Mesothelial cell of epicardium (in vitro differentiated cells): ENCODE results near the gene HSD11B2. TPM values are rescaled to one million over a fixed set of nuclear protein-coding genes. Genes with fewer than 3 reads are reported as not detected.

Experiments
- DNase-seq, 2 experiments: peaks; one replicate each; pipeline ENCODE4 v3.0.0; 2021; ENCODE audit warnings: low spot score in 2 of 2; ENCODE audit not compliant: unreplicated experiment in 2 of 2
- H3K27ac Mint-ChIP-seq: 2 replicates; pipeline ENCODE4 v1.8.0; 2021; ENCODE audit warnings: mixed read lengths
- H3K27me3 Mint-ChIP-seq: 2 replicates; pipeline ENCODE4 v1.8.0; 2021; ENCODE audit warnings: low read depth, mixed read lengths
- H3K36me3 Mint-ChIP-seq: 2 replicates; pipeline ENCODE4 v1.8.0; 2021; ENCODE audit warnings: mixed read lengths
- H3K4me1 Mint-ChIP-seq: 2 replicates; pipeline ENCODE4 v1.8.0; 2021; ENCODE audit warnings: mixed read lengths
- H3K4me3 Mint-ChIP-seq: 2 replicates; pipeline ENCODE4 v1.8.0; 2021; ENCODE audit warnings: mild to moderate bottlenecking, moderate library complexity, mixed read lengths
- H3K9me3 Mint-ChIP-seq: 2 replicates; pipeline ENCODE4 v1.8.0; 2021; ENCODE audit warnings: mixed read lengths
- total RNA-seq: library from RNA; stranded (reverse); gene quantifications from 3 replicates; pipeline ENCODE4 v1.2.1, GENCODE V29; 2021
- TF ChIP-seq, protein P1 (sequence below): fragments of 200-600 bp; sonication (generic); IDR thresholded peaks from one replicate; pipeline ENCODE4 v1.5.0; 2021; ENCODE audit warnings: antibody characterized with exemption; ENCODE audit not compliant: unreplicated experiment

Gene HSD11B2
- total RNA-seq = 3.0 to 4.1 TPM (median 3.7 TPM) in 3 replicates

DNA sequence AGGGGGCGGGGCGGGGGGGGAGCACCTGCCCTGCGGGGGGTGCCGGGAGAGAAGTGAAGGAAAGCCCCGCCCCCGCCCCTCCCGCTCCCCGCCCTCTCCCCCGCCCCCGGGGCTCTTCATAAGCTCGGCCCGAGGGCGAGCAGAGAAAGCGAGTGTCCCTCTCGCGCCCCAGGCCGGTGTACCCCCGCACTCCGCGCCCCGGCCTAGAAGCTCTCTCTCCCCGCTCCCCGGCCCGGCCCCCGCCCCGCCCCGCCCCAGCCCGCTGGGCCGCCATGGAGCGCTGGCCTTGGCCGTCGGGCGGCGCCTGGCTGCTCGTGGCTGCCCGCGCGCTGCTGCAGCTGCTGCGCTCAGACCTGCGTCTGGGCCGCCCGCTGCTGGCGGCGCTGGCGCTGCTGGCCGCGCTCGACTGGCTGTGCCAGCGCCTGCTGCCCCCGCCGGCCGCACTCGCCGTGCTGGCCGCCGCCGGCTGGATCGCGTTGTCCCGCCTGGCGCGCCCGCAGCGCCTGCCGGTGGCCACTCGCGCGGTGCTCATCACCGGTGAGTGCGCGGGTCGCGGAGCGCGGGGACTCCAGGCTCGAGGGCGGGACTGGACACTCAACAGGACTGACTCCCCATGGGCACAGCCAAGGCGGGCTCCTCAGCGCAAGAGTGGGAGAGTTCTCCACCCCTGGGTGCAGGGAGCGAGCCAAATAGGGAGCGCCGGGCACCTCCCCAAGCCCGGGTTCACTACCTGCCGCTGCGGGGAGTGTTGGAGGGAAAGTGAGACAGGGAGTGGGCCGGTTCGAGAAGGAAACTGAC lies at the start of gene HSD11B2:
TSS of gene HSD11B2 (plus strand) at position 145 of the 798 bp plus-strand sequence. CDS start at position 273, 128 bp downstream.
- TF ChIP-seq, protein P1, sequence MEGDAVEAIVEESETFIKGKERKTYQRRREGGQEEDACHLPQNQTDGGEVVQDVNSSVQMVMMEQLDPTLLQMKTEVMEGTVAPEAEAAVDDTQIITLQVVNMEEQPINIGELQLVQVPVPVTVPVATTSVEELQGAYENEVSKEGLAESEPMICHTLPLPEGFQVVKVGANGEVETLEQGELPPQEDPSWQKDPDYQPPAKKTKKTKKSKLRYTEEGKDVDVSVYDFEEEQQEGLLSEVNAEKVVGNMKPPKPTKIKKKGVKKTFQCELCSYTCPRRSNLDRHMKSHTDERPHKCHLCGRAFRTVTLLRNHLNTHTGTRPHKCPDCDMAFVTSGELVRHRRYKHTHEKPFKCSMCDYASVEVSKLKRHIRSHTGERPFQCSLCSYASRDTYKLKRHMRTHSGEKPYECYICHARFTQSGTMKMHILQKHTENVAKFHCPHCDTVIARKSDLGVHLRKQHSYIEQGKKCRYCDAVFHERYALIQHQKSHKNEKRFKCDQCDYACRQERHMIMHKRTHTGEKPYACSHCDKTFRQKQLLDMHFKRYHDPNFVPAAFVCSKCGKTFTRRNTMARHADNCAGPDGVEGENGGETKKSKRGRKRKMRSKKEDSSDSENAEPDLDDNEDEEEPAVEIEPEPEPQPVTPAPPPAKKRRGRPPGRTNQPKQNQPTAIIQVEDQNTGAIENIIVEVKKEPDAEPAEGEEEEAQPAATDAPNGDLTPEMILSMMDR = no peak
- Mint-ChIP-seq H3K4me3 (peak within 1 kb of the TSS; percentile 66), H3K27me3 (peaks cover 54% of the 10 kb centered on the region), H3K36me3 (no peaks in the 10 kb centered on the region), H3K4me1 (peaks cover 11% of the 10 kb centered on the region), H3K9me3 (no peaks in the 10 kb centered on the region), H3K27ac (no peak within 1 kb of the TSS)
- peak in 1 of 2 experiments; percentile 47 for DNase-seq

DNA sequence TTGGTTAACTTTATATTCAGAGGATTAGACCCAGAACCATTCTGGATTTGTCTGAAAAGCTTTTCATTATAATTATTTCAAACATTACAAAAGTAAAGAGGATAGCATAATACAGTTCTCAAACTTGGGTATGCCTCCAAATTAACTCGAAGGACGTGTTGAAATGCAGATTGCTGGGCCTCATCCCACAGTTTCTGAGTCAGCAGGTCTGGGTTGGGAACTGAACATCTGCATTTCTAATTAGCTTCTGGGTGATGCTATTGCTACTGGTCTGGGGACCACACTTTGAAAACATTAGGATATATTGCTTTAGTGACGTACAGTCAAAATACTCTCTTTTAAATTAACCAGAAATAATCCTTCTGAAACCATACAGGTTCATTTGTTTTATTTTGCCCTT lies 47.6 kb upstream of the HSD11B2 start:
- Mint-ChIP-seq H3K27ac (no peak overlapping the region), H3K27me3 (peaks cover 55% of the 10 kb centered on the region), H3K9me3 (no peaks in the 10 kb centered on the region), H3K4me1 (no peaks in the 10 kb centered on the region), H3K36me3 (no peaks in the 10 kb centered on the region), H3K4me3 (no peak overlapping the region)
- no peak for DNase-seq
- TF ChIP-seq, protein P1 = no peak

DNA sequence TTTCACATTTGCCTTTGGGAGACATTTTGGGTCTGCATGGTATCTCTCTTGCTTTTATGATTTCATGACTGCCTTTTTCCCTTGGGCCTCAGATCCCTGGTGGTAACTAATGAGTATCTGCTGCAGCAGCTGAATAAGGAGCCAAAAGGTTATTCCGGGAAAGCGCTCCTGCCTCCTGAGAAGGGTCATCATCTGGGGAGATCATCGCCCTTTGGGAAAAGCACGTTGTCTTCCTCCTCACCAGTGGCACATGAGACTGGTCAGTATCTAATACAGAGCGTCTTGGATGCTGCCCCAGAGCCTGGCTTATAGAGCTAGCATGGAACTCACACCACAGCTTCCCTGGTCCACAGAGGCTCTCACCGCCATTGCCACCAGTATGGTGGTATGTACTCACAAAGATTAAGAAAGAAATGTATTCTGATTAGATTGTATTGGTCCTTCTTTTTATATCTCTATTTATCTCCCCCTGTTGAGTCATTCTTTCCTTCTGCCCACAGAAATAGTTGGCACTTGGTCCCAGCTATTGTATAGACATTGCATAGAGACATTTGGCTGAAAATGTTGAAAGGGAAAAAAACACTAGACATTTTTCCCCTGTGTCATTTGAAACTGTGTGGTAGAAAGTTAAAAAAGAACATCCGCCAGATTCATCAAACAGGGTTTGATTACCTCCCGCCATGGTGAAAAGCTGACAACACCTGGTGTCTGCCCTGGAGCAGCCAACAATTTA lies 46.0 kb upstream of the HSD11B2 start:
- H3K9me3 Mint-ChIP-seq = no peaks in the 10 kb centered on the region
- H3K27ac Mint-ChIP-seq = no peak overlapping the region
- TF ChIP-seq, protein P1 = no peak
- no peaks in the 10 kb centered on the region for H3K36me3 Mint-ChIP-seq
- H3K27me3 Mint-ChIP-seq = peaks cover 65% of the 10 kb centered on the region
- no peak for DNase-seq
- no peaks in the 10 kb centered on the region for H3K4me1 Mint-ChIP-seq
- no peak overlapping the region for H3K4me3 Mint-ChIP-seq

DNA sequence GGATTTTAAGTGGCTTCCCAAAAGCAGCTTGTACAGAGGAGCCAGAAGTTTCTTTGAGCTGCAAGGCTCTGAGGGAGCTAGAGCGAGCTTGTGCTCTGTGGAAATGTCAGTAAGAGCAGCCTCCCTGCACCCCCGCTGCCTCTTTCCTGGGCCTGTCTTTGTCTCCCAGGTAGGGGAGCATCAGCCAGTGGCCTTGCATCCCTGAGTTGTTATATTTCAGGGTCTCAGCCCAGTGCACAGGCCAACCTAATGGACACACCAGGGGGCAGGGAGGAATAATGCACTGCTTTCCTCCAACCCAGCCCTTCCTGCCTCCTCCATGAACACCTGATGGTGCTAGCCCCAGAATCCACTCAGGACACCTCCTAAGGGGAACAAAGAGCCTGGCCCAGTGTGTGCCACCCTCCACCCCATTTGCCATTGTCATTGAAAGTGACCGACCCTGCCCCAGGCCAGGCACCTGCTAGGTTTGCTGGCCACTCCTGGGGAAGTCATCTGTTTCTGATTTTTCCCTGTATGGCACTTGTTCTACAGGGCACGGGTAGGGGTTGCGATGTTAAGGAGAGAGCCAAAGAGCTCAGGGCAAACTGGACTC lies 44.0 kb upstream of the HSD11B2 start:
- Mint-ChIP-seq H3K36me3 (no peaks in the 10 kb centered on the region), H3K9me3 (no peaks in the 10 kb centered on the region), H3K27me3 (peaks cover 71% of the 10 kb centered on the region), H3K4me3 (no peak overlapping the region), H3K27ac (no peak overlapping the region), H3K4me1 (peaks cover 2% of the 10 kb centered on the region)
- DNase-seq = no peak
- TF ChIP-seq, protein P1 = no peak

DNA sequence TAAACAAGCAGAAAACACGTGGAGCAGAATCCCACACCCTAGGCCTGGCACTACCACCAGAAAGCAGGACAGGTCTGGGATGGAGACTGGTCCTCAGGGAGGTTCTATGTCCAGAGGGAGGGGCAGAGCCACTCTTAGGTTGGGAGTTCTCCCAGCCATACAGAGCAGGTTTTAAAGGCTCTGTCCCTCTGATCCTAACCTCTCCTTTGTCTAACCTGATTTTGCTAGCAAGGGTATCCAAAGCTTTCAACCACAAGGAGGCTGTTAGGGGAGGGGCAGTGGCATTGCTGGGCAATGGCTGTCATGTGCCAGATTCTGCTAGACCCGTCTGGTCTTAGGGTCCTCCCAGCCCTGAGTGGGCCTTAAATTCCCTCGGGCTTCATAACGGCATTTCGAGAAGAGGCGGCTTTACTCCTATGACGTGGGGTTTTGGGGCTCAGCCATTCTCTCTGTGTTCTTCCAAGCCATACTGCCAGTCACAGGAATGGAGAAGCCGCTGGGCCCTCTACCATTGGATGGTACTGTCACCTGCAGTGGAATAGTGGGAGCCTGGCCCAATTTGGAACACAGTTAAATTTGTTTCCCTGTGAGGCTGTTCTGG lies 43.3 kb upstream of the HSD11B2 start:
- TF ChIP-seq, protein P1 = no peak
- H3K4me3 Mint-ChIP-seq = no peak overlapping the region
- H3K9me3 Mint-ChIP-seq = no peaks in the 10 kb centered on the region
- H3K27ac Mint-ChIP-seq = no peak overlapping the region
- peaks cover 72% of the 10 kb centered on the region for H3K27me3 Mint-ChIP-seq
- peaks cover 5% of the 10 kb centered on the region for H3K4me1 Mint-ChIP-seq
- no peak for DNase-seq
- H3K36me3 Mint-ChIP-seq = no peaks in the 10 kb centered on the region
